IMR-90 (cell line): Measurements from ENCODE around the gene SELENOH.

Experiments used
- CEBPB ChIP-seq: IDR thresholded peaks from 2 replicates; pipeline ENCODE4 v1.6.1; 2012; ENCODE audit warnings: low read depth, low read length, improper control_type of control experiment
- CTCF ChIP-seq: conservative IDR thresholded peaks from 2 replicates; pipeline ENCODE4 v1.5.1; 2012; ENCODE audit warnings: mild to moderate bottlenecking, low read depth, low read length, improper control_type of control experiment

- TF ChIP-seq CTCF (peak; percentile 34; the same call in 1 of the 2 replicates), CEBPB (no peak)
These were observed 22.3 kb downstream of the SELENOH start for GRCh38 chr11:57763568-57763967.
